ENCODE results near the gene RER1. TPM values are rescaled to one million over a fixed set of nuclear protein-coding genes. Genes with fewer than 3 reads are reported as not detected.

Gene RER1
- total RNA-seq, 1 experiment from 2014 or later, result 110 TPM

GRCh38 chr1:2407166-2407990, 15.7 kb downstream of the RER1 start:
- no peak for DNase-seq
- Histone ChIP-seq H3K79me2 (ENCODE audit: insufficient read depth, low read length) (no peaks in the 10 kb centered on the region), H3K56ac (ENCODE audit: insufficient read length, low read depth, low read length) (no peak overlapping the region), H4K5ac (ENCODE audit: insufficient read length, low read depth, low read length) (no peak overlapping the region), H3K27me3 (ENCODE audit: insufficient read depth, low read length) (no peaks in the 10 kb centered on the region), H3K14ac (ENCODE audit: insufficient read depth, low read length) (no peak overlapping the region), H3K79me1 (ENCODE audit: insufficient read depth, low read depth, low read length, poor library complexity, severe bottlenecking) (no peaks in the 10 kb centered on the region), H2BK120ac (ENCODE audit: low read depth, low read length, poor library complexity, severe bottlenecking) (no peak overlapping the region), H3K9ac (ENCODE audit: extremely low read depth, insufficient read length, low read length) (no peak overlapping the region), H2BK20ac (ENCODE audit: low read depth, low read length, poor library complexity, severe bottlenecking) (no peak overlapping the region), H2AK5ac (ENCODE audit: insufficient read length, low read length) (no peak overlapping the region), H2AFZ (ENCODE audit: low read length) (no peak overlapping the region), H4K8ac (replicated peaks; ENCODE audit: insufficient read length, low read depth, low read length) (no peak overlapping the region), H4K91ac (ENCODE audit: insufficient read length, low read depth, low read length) (no peak overlapping the region), H3K18ac (ENCODE audit: insufficient read length, low read depth, low read length) (no peak overlapping the region), H3K4me2 (ENCODE audit: insufficient read depth, insufficient read length, low read length) (no peak overlapping the region), H2BK12ac (ENCODE audit: insufficient read length, low read depth, low read length) (no peak overlapping the region), H4K20me1 (ENCODE audit: control insufficient read depth, insufficient read depth, insufficient read length) (no peaks in the 10 kb centered on the region), H2BK5ac (ENCODE audit: insufficient read length, low read length) (no peak overlapping the region), H3K23me2 (ENCODE audit: insufficient read length, low read depth, low read length, poor library complexity, severe bottlenecking) (peaks cover 8% of the 10 kb centered on the region), H3K4ac (ENCODE audit: low read depth, low read length) (no peak overlapping the region), H3K23ac (ENCODE audit: insufficient read length, low read depth, low read length) (no peak overlapping the region), H3T11ph (ENCODE audit: low read length) (no peak overlapping the region), H3K4me1 (ENCODE audit: insufficient read depth, low read length) (no peaks in the 10 kb centered on the region), H3K27ac (ENCODE audit: insufficient read length, low read depth, low read length) (no peak overlapping the region), H2BK15ac (ENCODE audit: low read depth, low read length) (no peak overlapping the region), H3K9me3 (ENCODE audit: control insufficient read depth, low read depth, low read length) (no peaks in the 10 kb centered on the region)
- TF ChIP-seq, protein P1, sequence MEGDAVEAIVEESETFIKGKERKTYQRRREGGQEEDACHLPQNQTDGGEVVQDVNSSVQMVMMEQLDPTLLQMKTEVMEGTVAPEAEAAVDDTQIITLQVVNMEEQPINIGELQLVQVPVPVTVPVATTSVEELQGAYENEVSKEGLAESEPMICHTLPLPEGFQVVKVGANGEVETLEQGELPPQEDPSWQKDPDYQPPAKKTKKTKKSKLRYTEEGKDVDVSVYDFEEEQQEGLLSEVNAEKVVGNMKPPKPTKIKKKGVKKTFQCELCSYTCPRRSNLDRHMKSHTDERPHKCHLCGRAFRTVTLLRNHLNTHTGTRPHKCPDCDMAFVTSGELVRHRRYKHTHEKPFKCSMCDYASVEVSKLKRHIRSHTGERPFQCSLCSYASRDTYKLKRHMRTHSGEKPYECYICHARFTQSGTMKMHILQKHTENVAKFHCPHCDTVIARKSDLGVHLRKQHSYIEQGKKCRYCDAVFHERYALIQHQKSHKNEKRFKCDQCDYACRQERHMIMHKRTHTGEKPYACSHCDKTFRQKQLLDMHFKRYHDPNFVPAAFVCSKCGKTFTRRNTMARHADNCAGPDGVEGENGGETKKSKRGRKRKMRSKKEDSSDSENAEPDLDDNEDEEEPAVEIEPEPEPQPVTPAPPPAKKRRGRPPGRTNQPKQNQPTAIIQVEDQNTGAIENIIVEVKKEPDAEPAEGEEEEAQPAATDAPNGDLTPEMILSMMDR (conservative IDR thresholded peaks at IDR 0.05), result no peak
- H3K36me3 Mint-ChIP-seq (ENCODE audit: insufficient read depth in 1 of 3, low read depth in 3 of 3), result peaks cover 15 to 67% (median 59%) of the 10 kb centered on the region in 3 experiments; a peak in 6 of 7 replicates
- H3K27ac Mint-ChIP-seq, result peak overlapping the region in 1 of 3 experiments; percentile 83; a peak in 2 of 7 replicates
- peaks cover 4 to 11% of the 10 kb centered on the region in 2 experiments; a peak in 3 of 4 replicates for H3K4me1 Mint-ChIP-seq
- no peaks in the 10 kb centered on the region; the same call in none of the 2 replicates for H3K27me3 Mint-ChIP-seq (ENCODE audit: low read depth)
- WGBS (ENCODE audit: extremely low coverage, insufficient read length, low lambda C conversion rate), result no CpG with 5 or more reads among the region's 25 CpGs
- no peaks in the 10 kb centered on the region for H3K9me3 Mint-ChIP-seq
- no peak overlapping the region for H3K4me3 Mint-ChIP-seq
